Putamen (tissue), 1 donor: ENCODE data around the gene TMEM74B.

Experiments used
- DNase-seq: peaks from one replicate; pipeline ENCODE4 v3.0.0-alpha.2; 2016; ENCODE audit warnings: low spot score

Gene TMEM74B

DNA sequence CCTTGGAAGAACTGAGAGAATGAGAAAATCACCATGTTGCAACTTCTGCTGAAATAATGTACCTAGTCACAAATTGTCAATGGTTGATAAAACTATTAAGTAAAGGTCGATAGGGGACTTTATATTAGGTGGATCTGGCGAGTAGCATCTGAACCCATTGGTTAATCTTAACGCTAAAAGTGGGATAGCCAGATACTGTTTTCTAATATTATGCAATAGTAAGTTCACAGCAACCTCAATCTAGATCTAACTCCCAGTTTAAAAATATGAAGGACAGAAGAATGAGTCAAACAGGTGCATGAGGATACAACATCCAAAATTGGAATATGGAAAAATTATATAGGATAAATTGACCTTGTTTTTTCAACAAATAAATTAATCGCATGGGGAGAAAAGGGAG is 47.5 kb downstream of the TMEM74B start:
- no peak for DNase-seq

DNA sequence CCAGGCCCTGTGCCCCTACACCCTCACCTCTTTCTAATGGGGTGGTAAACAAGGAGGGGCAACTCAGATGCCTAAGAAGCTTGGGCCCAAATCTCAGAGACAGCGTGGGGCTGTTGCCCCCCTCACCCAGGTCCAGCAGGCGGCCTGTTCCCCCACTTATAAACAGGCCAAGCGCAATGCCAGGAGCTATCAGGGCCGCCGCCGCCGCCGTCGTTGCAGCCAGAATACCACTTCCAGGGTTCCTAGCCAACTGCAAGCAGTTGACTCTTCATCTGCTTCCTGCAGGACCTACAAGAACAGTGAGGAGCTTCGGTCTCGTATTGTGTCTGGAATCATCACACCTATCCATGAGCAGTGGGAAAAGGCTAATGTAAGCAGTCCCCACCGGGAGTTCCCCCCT is 49.9 kb downstream of the TMEM74B start:
- DNase-seq: no peak

DNA sequence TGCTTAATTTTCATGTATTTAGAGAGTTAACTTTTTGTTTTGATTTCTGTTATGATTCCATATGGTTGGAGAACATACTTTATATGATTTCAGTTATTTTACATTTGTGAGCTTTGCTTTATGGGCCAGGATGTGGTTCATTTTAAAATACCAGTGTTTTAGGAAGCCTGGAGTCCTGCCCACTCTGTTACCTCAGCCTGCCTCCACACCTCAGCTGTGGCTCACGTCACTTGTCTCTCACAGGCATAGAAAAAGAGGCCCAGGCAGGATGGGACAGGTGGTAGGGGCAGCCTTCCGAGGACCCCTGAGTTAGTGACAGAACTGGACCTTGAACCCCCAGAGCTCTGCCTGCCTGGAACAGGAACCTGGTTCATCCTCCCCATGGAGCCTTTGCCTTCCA is 50.4 kb downstream of the TMEM74B start:
- DNase-seq: no peak

DNA sequence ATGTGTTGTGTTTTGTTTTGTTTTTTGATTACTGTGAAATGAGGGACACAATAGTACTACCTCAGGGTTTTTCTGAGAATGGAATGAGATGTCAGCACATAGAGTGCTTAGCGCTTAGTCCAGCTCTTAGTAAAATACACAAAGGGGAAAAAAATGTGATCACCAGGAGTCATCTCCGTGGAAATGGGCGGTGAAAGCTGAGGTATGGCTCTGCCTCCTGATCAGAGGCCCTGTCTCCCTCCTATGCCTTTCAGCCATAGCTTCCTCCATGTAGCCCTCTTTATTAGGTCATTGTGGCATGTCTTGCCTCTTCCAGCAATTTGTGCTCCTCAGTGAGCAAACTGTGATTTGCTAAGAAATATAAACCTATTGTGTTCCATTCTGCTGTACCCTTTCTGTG is 53.4 kb downstream of the TMEM74B start:
- no peak for DNase-seq

DNA sequence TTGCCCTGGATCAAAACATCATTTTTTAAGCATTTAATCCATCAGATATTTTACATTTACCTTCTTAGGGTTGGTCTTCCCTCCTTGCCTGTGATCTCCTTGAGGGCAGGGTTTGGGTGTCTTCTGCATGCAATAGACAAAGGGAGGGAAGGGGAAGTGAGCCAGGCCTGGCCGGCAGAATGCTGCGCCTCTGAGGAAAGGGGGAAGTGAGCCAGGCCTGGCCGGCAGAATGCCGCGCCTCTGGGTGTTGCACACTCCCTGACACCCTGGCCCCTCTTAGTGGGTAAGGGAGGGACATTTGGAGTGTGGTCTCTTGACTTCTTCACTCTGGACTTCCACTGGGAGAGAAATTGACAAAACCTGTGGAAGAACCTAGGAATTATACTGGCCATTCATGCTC is 53.9 kb downstream of the TMEM74B start:
- DNase-seq: no peak
